Trophoblast cell (in vitro differentiated cells and primary cell): ENCODE results near the gene CRYBA4.

Experiments used
- DNase-seq, 2 donors: peaks; one replicate each; pipeline ENCODE4 v3.0.0-alpha.2; 2016
- H2AFZ ChIP-seq: 2 replicates; pipeline ENCODE4 v1.6.1; 2013; ENCODE audit warnings: low read length, moderate library complexity, mild to moderate bottlenecking; ENCODE audit not compliant: insufficient read depth, poor library complexity
- H2AK5ac ChIP-seq: 2 replicates; pipeline ENCODE4 v1.6.1; 2013; ENCODE audit warnings: mild to moderate bottlenecking, low read length
- H2BK120ac ChIP-seq: 2 replicates; pipeline ENCODE4 v1.6.1; 2013; ENCODE audit warnings: low read length, mild to moderate bottlenecking, moderate library complexity; ENCODE audit not compliant: insufficient read depth, poor library complexity
- H2BK12ac ChIP-seq: 2 replicates; pipeline ENCODE4 v1.6.1; 2013; ENCODE audit warnings: mild to moderate bottlenecking, low read length, moderate library complexity
- H2BK5ac ChIP-seq: 2 replicates; pipeline ENCODE4 v1.6.1; 2013; ENCODE audit warnings: low read length, low read depth, moderate library complexity, mild to moderate bottlenecking; ENCODE audit not compliant: poor library complexity
- H3K14ac ChIP-seq: 2 replicates; pipeline ENCODE4 v1.6.1; 2013; ENCODE audit warnings: mild to moderate bottlenecking, low read length
- H3K18ac ChIP-seq: 2 replicates; pipeline ENCODE4 v1.6.1; 2013; ENCODE audit warnings: mild to moderate bottlenecking, low read length
- H3K23ac ChIP-seq: 2 replicates; pipeline ENCODE4 v1.6.1; 2013; ENCODE audit warnings: low read length
- H3K27ac ChIP-seq: 2 replicates; pipeline ENCODE4 v1.5.1; 2013; ENCODE audit warnings: low read depth, mild to moderate bottlenecking, inconsistent platforms, low read length, moderate library complexity
- H3K27me3 ChIP-seq: 2 replicates; pipeline ENCODE4 v1.6.1; 2013; ENCODE audit warnings: inconsistent platforms, mild to moderate bottlenecking, low read length, moderate library complexity; ENCODE audit not compliant: insufficient read depth
- H3K36me3 ChIP-seq, 2 experiments: 1 replicate in 1 of 2; 2 replicates in 1 of 2; pipeline ENCODE4 v1.6.1; 2013; ENCODE audit warnings: low read length in 2 of 2, mild to moderate bottlenecking in 2 of 2, moderate library complexity in 1 of 2; ENCODE audit not compliant: insufficient read depth in 2 of 2, control insufficient read depth in 1 of 2
- H3K4ac ChIP-seq: 2 replicates; pipeline ENCODE4 v1.6.1; 2013; ENCODE audit warnings: low read depth, mild to moderate bottlenecking, low read length, moderate library complexity
- H3K4me1 ChIP-seq, 2 experiments: 1 replicate in 1 of 2; 2 replicates in 1 of 2; pipeline ENCODE4 v1.6.1; 2013; ENCODE audit warnings: low read length in 2 of 2, mild to moderate bottlenecking in 2 of 2, moderate library complexity in 1 of 2; ENCODE audit not compliant: insufficient read depth in 2 of 2, control insufficient read depth in 1 of 2
- H3K4me2 ChIP-seq: 2 replicates; pipeline ENCODE4 v1.6.1; 2013; ENCODE audit warnings: inconsistent platforms, mild to moderate bottlenecking, low read length, moderate library complexity
- H3K4me3 ChIP-seq: 2 replicates; pipeline ENCODE4 v1.5.1; 2013; ENCODE audit warnings: mild to moderate bottlenecking, low read depth, low read length, inconsistent platforms
- H3K79me1 ChIP-seq: one replicate; pipeline ENCODE4 v1.6.1; 2013; ENCODE audit warnings: low read length
- H3K79me2 ChIP-seq: 2 replicates; pipeline ENCODE4 v1.6.1; 2013; ENCODE audit warnings: low read length, mild to moderate bottlenecking; ENCODE audit not compliant: control insufficient read depth, insufficient read depth, poor library complexity
- H3K9ac ChIP-seq: 2 replicates; pipeline ENCODE4 v1.6.1; 2013; ENCODE audit warnings: mild to moderate bottlenecking, low read length
- H3K9me3 ChIP-seq: 2 replicates; pipeline ENCODE4 v1.6.1; 2013; ENCODE audit warnings: low read depth, mild to moderate bottlenecking, control low read depth, inconsistent platforms, low read length; ENCODE audit not compliant: insufficient read depth
- H4K12ac ChIP-seq: 2 replicates; pipeline ENCODE4 v1.6.1; 2013; ENCODE audit warnings: low read depth, mild to moderate bottlenecking, low read length, moderate library complexity
- H4K8ac ChIP-seq: 2 replicates; pipeline ENCODE4 v1.6.1; 2013; ENCODE audit warnings: low read depth, mild to moderate bottlenecking, low read length, moderate library complexity
- H4K91ac ChIP-seq: one replicate; pipeline ENCODE4 v1.6.1; 2013; ENCODE audit warnings: low read depth, mild to moderate bottlenecking, low read length, moderate library complexity
- WGBS: extraction: QIAGEN DNeasy Blood & Tissue Kit; methylation state at CpG from one replicate; pipeline ENCODE4 v1.1.7; 2013; ENCODE audit warnings: missing lambda C conversion rate; ENCODE audit not compliant: insufficient read length, insufficient coverage; ENCODE audit errors: extremely low coverage; 5-methylcytosine and 5-hydroxymethylcytosine counted together

CRYBA4 gene

GRCh38 chr22:26581633-26582168 is 40.1 kb upstream of the CRYBA4 start:
- Histone ChIP-seq H3K18ac (no peak overlapping the region), H2BK5ac (no peak overlapping the region), H3K79me2 (no peaks in the 10 kb centered on the region), H4K91ac (no peak overlapping the region), H3K23ac (no peak overlapping the region), H3K9me3 (no peaks in the 10 kb centered on the region), H3K9ac (no peak overlapping the region), H4K8ac (no peak overlapping the region), H2BK120ac (no peak overlapping the region), H3K27ac (no peak overlapping the region), H2AFZ (no peak overlapping the region), H3K14ac (no peak overlapping the region), H3K4ac (no peak overlapping the region), H3K27me3 (no peaks in the 10 kb centered on the region), H3K4me2 (no peak overlapping the region), H2BK12ac (no peak overlapping the region), H3K4me1 (no peaks in the 10 kb centered on the region), H4K12ac (no peak overlapping the region), H2AK5ac (no peak overlapping the region), H3K36me3 (peaks cover 4 to 15% of the 10 kb centered on the region in 2 experiments), H3K4me3 (no peak overlapping the region), H3K79me1 (no peaks in the 10 kb centered on the region)
- WGBS, result no CpG with 5 or more reads among the region's 8 CpGs
- no peak for DNase-seq

DNA sequence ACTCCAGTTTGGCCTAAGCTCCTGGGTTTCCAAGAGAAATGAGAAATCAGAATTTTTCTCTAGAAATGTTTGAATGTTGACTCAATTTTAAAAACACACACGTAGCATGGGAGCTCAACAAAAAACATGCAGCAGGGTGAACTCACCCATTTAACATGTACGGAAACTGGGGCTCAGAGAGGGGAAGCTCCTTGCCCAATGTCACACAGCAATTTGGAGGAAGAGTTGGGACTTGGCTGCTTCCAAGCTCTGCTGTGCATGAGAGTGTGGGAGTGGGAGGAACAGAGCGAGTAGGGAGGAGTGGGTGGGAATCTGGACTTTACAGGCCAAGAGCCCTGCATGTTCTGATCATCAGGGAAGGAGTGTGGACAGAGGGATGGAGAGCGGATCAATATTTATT is 37.8 kb upstream of the CRYBA4 start:
- Histone ChIP-seq H3K27ac (no peak overlapping the region), H3K27me3 (no peaks in the 10 kb centered on the region), H3K36me3 (peaks cover 5 to 12% of the 10 kb centered on the region in 2 experiments), H3K4me3 (no peak overlapping the region), H3K79me2 (peaks cover under 1% of the 10 kb centered on the region), H3K18ac (no peak overlapping the region), H3K4ac (no peak overlapping the region), H4K8ac (no peak overlapping the region), H3K4me1 (peaks cover 0 to 5% of the 10 kb centered on the region in 2 experiments), H4K91ac (no peak overlapping the region), H4K12ac (no peak overlapping the region), H2BK120ac (no peak overlapping the region), H2AK5ac (no peak overlapping the region), H3K4me2 (no peak overlapping the region), H3K14ac (no peak overlapping the region), H3K9ac (no peak overlapping the region), H3K9me3 (no peaks in the 10 kb centered on the region), H2BK5ac (no peak overlapping the region), H2BK12ac (no peak overlapping the region), H3K79me1 (no peaks in the 10 kb centered on the region), H3K23ac (no peak overlapping the region), H2AFZ (no peak overlapping the region)
- WGBS, result no CpG with 5 or more reads among the region's 4 CpGs
- DNase-seq, result no peak

GRCh38 chr22:26585104-26585790 is 36.5 kb upstream of the CRYBA4 start:
- H3K9ac ChIP-seq, result no peak overlapping the region
- no peak overlapping the region for H3K4ac ChIP-seq
- H4K8ac ChIP-seq, result no peak overlapping the region
- DNase-seq, result no peak
- no peak overlapping the region for H2BK5ac ChIP-seq
- no CpG with 5 or more reads among the region's 11 CpGs for whole genome bisulfite sequencing
- no peak overlapping the region for H2BK12ac ChIP-seq
- peaks cover 9% of the 10 kb centered on the region for H3K79me2 ChIP-seq
- H3K4me2 ChIP-seq, result no peak overlapping the region
- no peak overlapping the region for H3K4me3 ChIP-seq
- no peak overlapping the region for H3K18ac ChIP-seq
- H3K36me3 ChIP-seq, result peaks cover 5 to 12% of the 10 kb centered on the region in 2 experiments
- H2AK5ac ChIP-seq, result no peak overlapping the region
- H3K9me3 ChIP-seq, result no peaks in the 10 kb centered on the region
- H3K27ac ChIP-seq, result no peak overlapping the region
- no peak overlapping the region for H2AFZ ChIP-seq
- no peak overlapping the region for H4K12ac ChIP-seq
- H4K91ac ChIP-seq, result no peak overlapping the region
- peaks cover 7% of the 10 kb centered on the region for H3K79me1 ChIP-seq
- H3K23ac ChIP-seq, result no peak overlapping the region
- H3K4me1 ChIP-seq, result peaks cover 0 to 6% of the 10 kb centered on the region in 2 experiments
- H2BK120ac ChIP-seq, result no peak overlapping the region
- H3K14ac ChIP-seq, result no peak overlapping the region
- H3K27me3 ChIP-seq, result no peaks in the 10 kb centered on the region

- Histone ChIP-seq H2BK120ac (no peak overlapping the region), H3K23ac (no peak overlapping the region), H3K27ac (no peak overlapping the region), H2BK5ac (no peak overlapping the region), H3K79me1 (peaks cover 7% of the 10 kb centered on the region), H4K91ac (no peak overlapping the region), H3K36me3 (peaks cover 5 to 8% of the 10 kb centered on the region in 2 experiments), H2AFZ (no peak overlapping the region), H3K27me3 (no peaks in the 10 kb centered on the region), H3K4me1 (peaks cover 0 to 6% of the 10 kb centered on the region in 2 experiments), H4K8ac (no peak overlapping the region), H4K12ac (no peak overlapping the region), H2AK5ac (no peak overlapping the region), H3K9ac (no peak overlapping the region), H2BK12ac (no peak overlapping the region), H3K4me3 (no peak overlapping the region), H3K4me2 (no peak overlapping the region), H3K18ac (no peak overlapping the region), H3K9me3 (no peaks in the 10 kb centered on the region), H3K79me2 (peaks cover 9% of the 10 kb centered on the region), H3K4ac (no peak overlapping the region), H3K14ac (no peak overlapping the region)
- no CpG with 5 or more reads among the region's 11 CpGs for WGBS
- no peak for DNase-seq
These were observed 35.0 kb upstream of the CRYBA4 start for GRCh38 chr22:26586556-26587325.
